ENCODE measurements around the gene TMEM129. TPM values are rescaled to one million over a fixed set of nuclear protein-coding genes. Genes with fewer than 3 reads are reported as not detected.

TMEM129 gene
- total and polyA plus RNA-seq, 7 donors: 11.8 to 43.6 (median 31.6) TPM

GRCh38 chr4:1666391-1666790 lies 54.7 kb downstream of the TMEM129 start:
- H3K27me3 ChIP-seq (ENCODE audit: insufficient read depth in 3 of 3, low read length in 2 of 3): no peaks in the 10 kb centered on the region
- peak; percentile 71 to 86 (median 80) for ATAC-seq
- H3K4me1 ChIP-seq: no peaks in the 10 kb centered on the region
- H3K4me3 ChIP-seq: no peak overlapping the region
- TF ChIP-seq, protein P1, sequence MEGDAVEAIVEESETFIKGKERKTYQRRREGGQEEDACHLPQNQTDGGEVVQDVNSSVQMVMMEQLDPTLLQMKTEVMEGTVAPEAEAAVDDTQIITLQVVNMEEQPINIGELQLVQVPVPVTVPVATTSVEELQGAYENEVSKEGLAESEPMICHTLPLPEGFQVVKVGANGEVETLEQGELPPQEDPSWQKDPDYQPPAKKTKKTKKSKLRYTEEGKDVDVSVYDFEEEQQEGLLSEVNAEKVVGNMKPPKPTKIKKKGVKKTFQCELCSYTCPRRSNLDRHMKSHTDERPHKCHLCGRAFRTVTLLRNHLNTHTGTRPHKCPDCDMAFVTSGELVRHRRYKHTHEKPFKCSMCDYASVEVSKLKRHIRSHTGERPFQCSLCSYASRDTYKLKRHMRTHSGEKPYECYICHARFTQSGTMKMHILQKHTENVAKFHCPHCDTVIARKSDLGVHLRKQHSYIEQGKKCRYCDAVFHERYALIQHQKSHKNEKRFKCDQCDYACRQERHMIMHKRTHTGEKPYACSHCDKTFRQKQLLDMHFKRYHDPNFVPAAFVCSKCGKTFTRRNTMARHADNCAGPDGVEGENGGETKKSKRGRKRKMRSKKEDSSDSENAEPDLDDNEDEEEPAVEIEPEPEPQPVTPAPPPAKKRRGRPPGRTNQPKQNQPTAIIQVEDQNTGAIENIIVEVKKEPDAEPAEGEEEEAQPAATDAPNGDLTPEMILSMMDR (IDR thresholded peaks at IDR 0.05): no peak
- WGBS, 3 donors: 36 to 61% (median 38%) methylated on average over 12 of the region's 12 CpGs
- H3K27ac ChIP-seq: no peak overlapping the region
- intact Hi-C loops (cut with DNase I): no loop called here
- peak in 1 of 2 donors; percentile 69 for DNase-seq
- H3K9me3 ChIP-seq: no peaks in the 10 kb centered on the region
- H3K36me3 ChIP-seq (ENCODE audit: insufficient read depth in 1 of 2, low read depth in 1 of 2): no peaks in the 10 kb centered on the region

Other genes with a start within 250 kb of the TMEM129 start
- gene FAM53A, start 37.0 kb downstream of the TMEM129 start, total RNA-seq: 1 to 10 TPM in 3 of 4 donors, under 1 TPM in 1; 0.71 to 1.9 (median 1.4) TPM
- gene FAM53A, start 37.0 kb downstream of the TMEM129 start, polyA plus RNA-seq: 1 to 10 TPM in 2 of 3 donors, under 1 TPM in 1; 0.76 to 1.4 (median 1.3) TPM
- 10 to 100 TPM; 15.5 to 17.1 (median 16.2) TPM for gene SLBP, start 9.0 kb downstream of the TMEM129 start, total RNA-seq
- gene SLBP, start 9.0 kb downstream of the TMEM129 start, polyA plus RNA-seq: 10 to 100 TPM; 15.4 to 18.8 (median 18.6) TPM
- gene TACC3, start 198 bp upstream of the TMEM129 start, total RNA-seq: 1 to 10 TPM; 2.7 to 3.5 (median 3.0) TPM
- 1 to 10 TPM; 2.2 to 4.8 (median 2.6) TPM for gene TACC3, start 198 bp upstream of the TMEM129 start, polyA plus RNA-seq
- 1 to 10 TPM in 1 of 4 donors, under 1 TPM in 3; 0.17 to 1.1 (median 0.47) TPM for gene FGFR3, start 72.0 kb upstream of the TMEM129 start, total RNA-seq
- under 1 TPM; 0.29 to 0.57 (median 0.30) TPM for gene FGFR3, start 72.0 kb upstream of the TMEM129 start, polyA plus RNA-seq
- 10 to 100 TPM; 26.8 to 50.3 (median 40.1) TPM for gene LETM1, start 134.8 kb upstream of the TMEM129 start, total RNA-seq
- 10 to 100 TPM; 14.1 to 26.1 (median 25.1) TPM for gene LETM1, start 134.8 kb upstream of the TMEM129 start, polyA plus RNA-seq
- 10 to 100 TPM; 21.2 to 36.0 (median 25.2) TPM for gene NSD2, start 150.1 kb upstream of the TMEM129 start, total RNA-seq
- gene NSD2, start 150.1 kb upstream of the TMEM129 start, polyA plus RNA-seq: 10 to 100 TPM in 1 of 3 donors, 1 to 10 TPM in 2; 5.6 to 19.2 (median 6.7) TPM

Measured in psoas muscle (tissue), 8 donors.